Activated CD8-positive, alpha-beta memory T cell treated with anti-CD3 and anti-CD28 coated beads for 48 hours (primary cell): ENCODE data around the gene CENPN.

Experiments used
- DNase-seq, 3 experiments: peaks; one replicate each; pipeline ENCODE4 v3.0.0-alpha.2; 2020; ENCODE audit warnings: low read depth in 2 of 3, low spot score in 2 of 3

The CENPN gene, protein sequence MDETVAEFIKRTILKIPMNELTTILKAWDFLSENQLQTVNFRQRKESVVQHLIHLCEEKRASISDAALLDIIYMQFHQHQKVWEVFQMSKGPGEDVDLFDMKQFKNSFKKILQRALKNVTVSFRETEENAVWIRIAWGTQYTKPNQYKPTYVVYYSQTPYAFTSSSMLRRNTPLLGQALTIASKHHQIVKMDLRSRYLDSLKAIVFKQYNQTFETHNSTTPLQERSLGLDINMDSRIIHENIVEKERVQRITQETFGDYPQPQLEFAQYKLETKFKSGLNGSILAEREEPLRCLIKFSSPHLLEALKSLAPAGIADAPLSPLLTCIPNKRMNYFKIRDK

DNA sequence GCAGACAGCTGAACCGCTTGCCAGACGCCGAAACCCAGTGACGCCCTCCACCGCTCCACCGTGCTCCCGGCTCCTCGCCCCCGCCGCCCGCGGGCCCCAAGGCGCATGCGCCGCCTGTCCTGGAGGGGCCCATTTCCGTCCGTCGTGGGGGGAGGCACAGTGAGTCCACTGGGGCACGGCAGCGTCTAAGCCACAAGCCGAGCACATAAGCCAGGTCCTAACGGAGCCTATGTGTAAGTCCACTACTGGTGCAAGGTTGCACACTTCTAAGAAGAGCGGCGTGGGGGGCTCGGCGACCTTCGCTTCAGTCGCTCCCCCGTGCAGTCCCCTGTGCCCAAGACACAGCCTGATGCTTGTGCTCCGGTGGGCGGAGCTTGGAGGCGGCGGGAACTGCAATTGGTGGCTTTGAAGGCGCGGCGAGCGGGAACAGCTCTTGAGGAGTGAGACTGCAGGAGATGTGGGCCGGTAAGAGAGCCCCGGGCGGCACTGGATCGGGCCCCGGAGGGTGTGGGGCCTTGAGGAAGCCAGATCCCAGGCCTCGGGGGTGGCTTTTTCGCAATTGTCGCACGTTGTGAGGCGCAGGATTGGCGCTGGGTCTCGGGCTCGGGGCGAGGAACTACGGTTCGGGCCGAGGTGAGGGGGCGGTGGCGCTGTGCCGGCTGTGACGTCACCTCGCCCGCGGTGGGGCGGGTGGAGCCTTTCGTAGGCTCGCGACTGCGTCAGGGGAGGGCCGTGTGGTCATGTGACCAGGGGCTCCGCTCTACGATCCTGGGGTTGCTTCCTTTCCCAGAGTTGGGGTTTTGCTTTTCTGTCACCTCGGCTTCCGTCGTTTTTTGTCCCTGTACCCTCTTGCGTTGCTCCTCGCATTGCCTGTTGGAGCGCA lies at the start of gene CENPN, which contains the start of gene CMC2:
CENPN (plus strand) TSS at position 402 of the 883 bp plus-strand sequence. CDS start 4,726 bp downstream, outside the sequence.
CMC2 (minus strand) TSS at position 73 of the 883 bp plus-strand sequence. CDS start 9,491 bp downstream, outside the sequence.
- DNase-seq: peak; percentile 84 to 93 (median 91)

DNA sequence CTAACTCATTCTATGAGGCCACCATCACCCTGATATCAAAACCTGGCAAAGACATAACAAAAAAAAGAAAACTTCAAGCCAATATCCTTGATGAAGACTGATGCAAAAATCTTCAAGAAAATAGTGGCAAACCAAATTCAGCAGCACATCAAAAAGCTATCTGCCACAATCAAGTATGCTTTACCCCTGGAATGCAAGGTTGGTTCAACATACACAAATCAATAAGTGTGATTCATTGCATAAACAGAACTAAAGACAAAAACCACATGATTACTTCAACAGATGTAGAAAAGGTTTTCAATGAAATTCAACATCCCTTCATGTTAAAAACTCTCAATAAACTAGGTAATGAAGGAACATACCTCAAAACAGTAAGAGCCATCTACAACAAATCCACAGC lies 48.7 kb upstream of the CENPN start:
- no peak for DNase-seq

DNA sequence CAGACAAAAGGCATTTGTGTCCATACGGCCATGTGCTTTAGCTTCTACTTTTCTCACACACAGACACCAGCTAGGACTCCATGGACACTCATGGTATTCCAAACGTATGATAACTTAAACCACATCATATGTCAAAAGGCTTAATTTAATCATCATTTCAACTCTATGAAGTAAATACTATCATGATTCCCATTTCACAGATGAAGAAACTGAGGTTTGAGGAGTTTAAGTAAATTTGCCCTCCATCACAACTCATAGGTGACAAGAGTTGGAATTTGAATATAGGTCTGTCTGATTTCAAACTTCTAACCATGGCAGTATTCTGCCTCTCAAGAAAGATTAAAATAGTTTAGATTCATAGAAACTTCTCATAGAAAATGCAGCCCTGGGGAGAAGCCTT lies 44.1 kb upstream of the CENPN start:
- no peak for DNase-seq

- no peak for DNase-seq
Observed at GRCh38 chr16:80964351-80964750, 42.7 kb upstream of the CENPN start.

DNA sequence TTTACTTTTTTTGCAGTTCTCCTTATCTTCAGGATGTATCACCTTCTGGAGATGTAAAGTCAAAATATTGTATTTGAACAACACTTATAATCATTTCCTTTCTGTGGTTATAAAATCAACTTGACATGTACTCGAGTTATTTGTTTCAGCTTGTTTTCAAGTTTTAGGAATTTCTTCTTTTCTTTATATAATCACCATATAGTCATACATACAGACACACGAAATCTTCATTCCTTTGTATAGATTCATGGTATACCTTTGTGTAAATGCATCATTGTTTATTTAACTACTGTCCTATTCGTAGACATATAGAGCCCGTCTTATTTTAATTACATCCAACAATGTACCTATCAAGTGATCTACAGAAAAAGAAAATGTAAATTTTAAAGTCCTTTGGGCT lies 40.4 kb upstream of the CENPN start:
- no peak for DNase-seq

DNA sequence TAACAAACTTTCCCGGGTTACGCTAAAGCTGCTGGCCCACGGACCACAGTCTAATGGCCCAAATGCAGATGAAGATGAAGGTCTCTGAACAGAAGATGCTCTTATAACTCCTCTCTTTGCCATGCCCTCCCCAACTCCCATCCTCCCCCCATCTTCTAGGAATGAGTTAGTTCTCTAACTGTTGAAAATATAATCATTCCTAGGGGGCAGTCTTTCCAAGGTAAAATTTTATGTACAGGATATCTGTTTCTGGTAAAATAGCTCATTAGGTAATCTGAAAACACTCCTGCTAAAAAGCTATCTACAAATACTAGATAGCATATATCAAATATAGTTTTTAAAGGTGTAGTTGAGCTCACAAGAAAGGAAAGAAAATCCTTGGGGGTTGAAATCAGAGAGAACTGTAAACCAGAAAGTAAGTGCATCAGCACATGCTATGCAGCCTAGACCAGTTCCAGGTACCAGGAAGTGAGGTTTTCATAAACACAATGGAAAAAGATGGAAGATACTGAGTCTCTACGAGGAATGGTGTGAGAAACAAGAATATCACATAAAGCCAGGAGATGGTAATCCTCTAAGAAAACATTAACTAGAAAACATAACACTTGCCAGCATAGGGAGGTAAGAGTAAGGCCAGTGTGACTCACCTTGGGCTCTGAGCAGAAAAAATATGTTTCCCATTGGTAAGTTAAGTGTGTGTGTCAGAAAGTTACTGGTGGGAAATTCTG lies 38.5 kb upstream of the CENPN start:
- no peak for DNase-seq

DNA sequence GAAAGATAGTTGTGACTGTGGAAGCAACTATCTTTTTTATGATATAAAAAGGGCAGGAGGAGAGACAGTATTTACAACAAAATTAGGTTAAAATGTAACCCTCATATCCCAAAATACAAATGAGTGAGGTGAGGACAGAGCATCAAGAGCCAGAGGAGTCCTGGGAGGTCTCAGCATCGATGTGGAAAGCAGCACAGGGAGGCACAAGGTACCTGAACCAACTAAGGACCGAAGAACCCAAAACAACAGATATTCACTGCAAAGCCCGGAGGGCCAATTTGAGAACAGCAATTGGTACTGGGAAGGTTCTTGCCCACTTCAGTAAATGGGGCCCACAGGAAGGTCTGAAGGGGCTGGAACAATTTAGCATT lies 37.9 kb upstream of the CENPN start:
- DNase-seq: no peak

DNA sequence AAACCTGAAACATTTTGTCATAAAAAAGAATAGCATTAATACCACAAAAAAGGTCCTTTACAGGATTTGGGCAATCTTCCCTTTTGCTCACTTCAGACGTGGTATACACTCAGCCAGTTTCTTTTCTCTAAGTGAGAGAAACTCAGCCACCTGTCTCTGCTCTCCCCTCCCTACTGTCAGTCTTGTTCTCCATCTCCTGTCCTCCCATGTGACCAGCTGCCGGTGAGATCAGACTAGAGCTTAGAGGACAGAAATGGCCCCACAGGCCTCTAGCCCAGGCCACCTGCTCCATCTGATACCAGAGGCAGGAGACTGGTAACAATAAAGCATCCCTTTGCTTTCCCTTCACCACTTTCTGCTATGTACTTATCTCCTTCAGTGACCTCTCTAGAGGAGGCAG lies 35.2 kb upstream of the CENPN start:
- DNase-seq: no peak

DNA sequence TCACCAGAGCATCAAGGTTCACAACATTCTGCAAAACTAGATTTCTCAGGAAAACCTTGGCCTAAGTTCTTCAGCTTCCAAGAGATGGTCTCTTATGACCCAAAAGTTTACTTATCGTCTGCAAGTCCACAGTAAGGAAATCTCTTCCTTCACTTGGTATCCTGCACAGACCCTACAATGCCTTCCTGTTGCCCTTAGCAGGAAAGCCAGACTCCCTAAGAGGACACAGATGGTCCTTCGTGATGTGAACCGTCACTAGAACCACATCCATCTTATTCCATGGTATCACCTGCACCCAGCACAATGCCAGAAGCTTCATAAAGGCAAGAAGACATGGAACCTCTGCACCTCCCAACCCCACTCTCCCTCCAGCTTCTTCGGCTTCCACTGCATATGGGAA lies 34.4 kb upstream of the CENPN start:
- DNase-seq: no peak

DNA sequence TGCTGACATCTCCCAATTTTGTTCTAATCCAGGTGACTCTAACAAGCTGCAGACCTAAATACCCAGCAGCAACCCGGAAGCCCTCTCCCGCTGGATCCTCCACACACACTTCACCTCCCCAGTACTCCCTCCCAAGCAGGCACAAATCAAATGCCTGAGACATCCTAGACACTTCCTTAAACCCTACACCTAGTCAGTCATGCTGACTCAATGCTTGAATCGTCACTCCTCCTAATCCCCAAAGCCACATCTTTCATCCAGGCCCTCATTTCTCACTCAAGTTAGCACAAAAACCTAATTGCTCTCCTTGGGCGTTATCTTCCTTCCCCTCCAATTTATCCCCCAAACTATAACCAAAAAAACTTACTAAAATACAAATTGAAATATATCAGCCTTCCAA lies 33.0 kb upstream of the CENPN start:
- DNase-seq: no peak

- no peak for DNase-seq
Observed at GRCh38 chr16:80974649-80975376, 32.2 kb upstream of the CENPN start.

- no peak for DNase-seq
Observed at GRCh38 chr16:80976946-80977345, 30.1 kb upstream of the CENPN start.

DNA sequence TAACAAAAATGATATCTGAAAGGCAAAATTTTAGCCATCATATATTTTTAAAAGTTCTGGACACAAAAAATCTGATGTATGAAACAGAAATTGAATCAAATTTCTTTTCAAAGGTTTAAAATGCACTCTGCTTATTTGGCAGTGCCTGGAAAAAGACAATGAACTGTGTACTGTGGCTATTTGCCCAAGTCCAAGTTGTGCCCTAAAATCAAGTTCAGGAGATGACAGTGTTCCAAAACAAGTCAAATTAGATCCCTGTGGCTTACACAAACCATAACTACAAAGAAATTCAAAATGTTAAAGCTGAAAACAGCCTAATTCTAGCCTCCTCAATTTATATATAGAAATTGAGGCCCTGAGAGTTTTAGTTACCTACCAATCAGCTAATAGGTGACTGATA lies 25.9 kb upstream of the CENPN start:
- no peak for DNase-seq

GRCh38 chr16:80982646-80983045 lies 24.4 kb upstream of the CENPN start:
- no peak for DNase-seq

GRCh38 chr16:80984124-80984892 lies 22.7 kb upstream of the CENPN start:
- no peak for DNase-seq

DNA sequence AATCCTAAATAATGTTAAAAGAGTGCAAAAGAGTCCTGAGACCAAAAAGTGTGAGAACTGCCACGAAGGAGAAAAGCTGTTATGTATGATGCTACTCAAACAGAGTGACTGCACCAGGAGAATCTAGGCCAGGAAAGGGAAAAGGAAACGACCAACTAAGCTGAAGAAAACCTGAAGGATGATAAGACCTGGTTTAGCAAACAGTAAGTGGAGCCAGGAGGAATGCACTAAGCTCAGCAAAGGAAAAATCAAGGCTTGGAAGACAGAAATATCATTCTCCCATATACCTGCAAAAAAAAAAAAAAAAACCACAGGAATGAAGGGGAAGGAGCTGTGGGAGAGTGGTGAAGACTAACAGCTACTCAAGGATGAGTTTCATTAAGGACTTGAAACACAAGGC lies 21.4 kb upstream of the CENPN start:
- DNase-seq: no peak

DNA sequence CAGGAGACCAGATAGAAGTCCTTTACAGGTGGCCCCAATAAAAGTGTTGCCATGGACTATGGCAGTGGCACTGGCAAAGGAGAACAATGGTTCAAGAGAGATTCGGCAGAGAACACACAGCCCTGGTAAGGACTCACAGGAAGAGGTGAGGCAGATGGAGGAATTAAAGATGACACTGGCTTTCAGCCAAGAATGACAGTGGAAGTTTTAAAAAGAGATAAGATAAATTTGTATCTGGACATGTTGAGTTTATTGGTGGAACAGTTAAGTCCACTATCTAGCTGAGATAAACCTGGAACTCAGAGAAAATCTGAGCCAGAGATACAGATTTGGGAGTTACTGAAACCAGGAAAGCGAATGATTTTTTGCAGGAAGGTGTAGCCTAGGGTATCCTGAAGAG lies 20.5 kb upstream of the CENPN start:
- no peak for DNase-seq

GRCh38 chr16:80988756-80989155 lies 18.3 kb upstream of the CENPN start:
- DNase-seq: no peak

DNA sequence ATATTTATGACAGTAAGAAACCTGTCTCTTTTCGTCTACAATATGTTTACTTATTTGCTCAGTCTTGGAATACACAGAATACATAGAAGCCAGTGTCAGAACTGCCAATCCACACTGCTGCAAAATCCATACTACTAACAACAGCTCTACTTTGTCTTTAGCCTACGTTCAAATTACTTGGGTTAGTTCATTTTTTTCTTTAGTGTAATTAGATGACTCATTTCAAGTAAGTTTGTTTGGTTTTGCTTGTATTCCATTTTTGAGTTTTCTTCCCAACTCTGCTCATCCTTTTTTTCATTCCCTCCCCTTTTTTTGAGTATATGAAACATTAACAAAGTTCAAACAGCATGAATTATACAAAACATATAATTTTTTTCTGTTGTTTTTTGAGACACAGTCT lies 17.2 kb upstream of the CENPN start:
- no peak for DNase-seq

GRCh38 chr16:80990577-80990976 lies 16.4 kb upstream of the CENPN start:
- DNase-seq: no peak
